K562 (cell line): ENCODE measurements around the gene AP1M2. TPM values are rescaled to one million over a fixed set of nuclear protein-coding genes. Genes with fewer than 3 reads are reported as not detected.

Experiments used
- CHCHD3 ChIP-seq: fragments of 250-450 bp; sonication (Bioruptor Pico); IDR thresholded peaks from 2 replicates; pipeline ENCODE4 v2.1.2; 2022; ENCODE audit warnings: mild to moderate bottlenecking
- FOXP4 ChIP-seq: sonication (generic); formaldehyde crosslinking; IDR thresholded peaks from 2 replicates; pipeline ENCODE4 v1.8.0; 2022; ENCODE audit warnings: mild to moderate bottlenecking, missing genetic modification reagents, borderline replicate concordance
- HMG20B ChIP-seq: fragments of 250-450 bp; sonication (Bioruptor Pico); IDR thresholded peaks from 2 replicates; pipeline ENCODE4 v1.5.0; 2021; ENCODE audit warnings: mild to moderate bottlenecking
- PRPF4 ChIP-seq: fragments of 200-400 bp; formaldehyde crosslinking; IDR thresholded peaks from one replicate; pipeline ENCODE4 v1.6.1; 2017; ENCODE audit warnings: low read length, low read depth, mild to moderate bottlenecking; ENCODE audit not compliant: insufficient read depth, poor library complexity, severe bottlenecking
- STAG1 ChIP-seq: sonication (generic); formaldehyde crosslinking; IDR thresholded peaks from 2 replicates; pipeline ENCODE4 v1.5.0; 2020; ENCODE audit warnings: missing genetic modification reagents, borderline replicate concordance
- TEAD2 ChIP-seq: fragments of 450-650 bp; IDR thresholded peaks from 2 replicates; pipeline ENCODE4 v1.6.1; 2016; ENCODE audit warnings: missing genetic modification characterization, control low read depth, missing compliant biosample characterization
- ZNF699 ChIP-seq: fragments of 250-450 bp; sonication (Bioruptor Pico); IDR thresholded peaks from 2 replicates; pipeline ENCODE4 v1.8.0; 2021; ENCODE audit warnings: mild to moderate bottlenecking, moderate library complexity; ENCODE audit not compliant: insufficient replicate concordance
- polyA plus RNA-seq, 8 experiments: library from polyadenylated mRNA; depleted of rRNA in 4 of 8; stranded (reverse) in 5 of 8; unstranded in 3 of 8; fragments of >200 nt; fragmentation: Nextera tagmentation in 2 of 8; fragmentation: Illumina TruSeq in 1 of 8; extraction: Ambion mirVana in 2 of 8; extraction: Trizol in 1 of 8; gene quantifications; 2 replicates each; pipeline versions ENCODE4 v1.2.1 to v1.2.3, GENCODE V29; 2011 to 2014; ENCODE audit warnings: inconsistent platforms in 1 of 8, missing spikeins in 1 of 8
- total RNA-seq, 7 experiments: library from RNA; depleted of rRNA in 6 of 7; stranded (reverse); fragments of >200 nt in 6 of 7; fragmentation: Illumina TruSeq in 2 of 7; extraction: Trizol in 2 of 7; gene quantifications; 2 replicates each; pipeline versions ENCODE4 v1.2.1 to v1.2.3, GENCODE V29; 2011 to 2021; ENCODE audit warnings: low replicate concordance in 1 of 7
- TF ChIP-seq, protein P1 (sequence below): sonication (generic); formaldehyde crosslinking; IDR thresholded peaks from 2 replicates; pipeline ENCODE4 v1.9.0; 2022; ENCODE audit warnings: mild to moderate bottlenecking, missing genetic modification reagents
- TF ChIP-seq, protein P2 (sequence below), 2 experiments: fragments of 450-650 bp in 1 of 2; sonication (generic) in 1 of 2; formaldehyde crosslinking in 1 of 2; IDR thresholded peaks in 1 of 2; conservative IDR thresholded peaks in 1 of 2; 2 replicates each; pipeline versions ENCODE4 v1.6.1 to v1.8.1; 2016 to 2023; ENCODE audit warnings: mild to moderate bottlenecking in 2 of 2, moderate library complexity in 2 of 2, inconsistent platforms in 1 of 2, missing genetic modification reagents in 1 of 2
- TF ChIP-seq, protein P3 (sequence below), 2 experiments: fragments of 450-650 bp; IDR thresholded peaks; 2 replicates each; pipeline ENCODE4 v1.6.1; 2016
- TF ChIP-seq, protein P4 (sequence below), 2 experiments: fragments of 450-650 bp in 1 of 2; IDR thresholded peaks; 2 replicates each; pipeline ENCODE4 v1.6.1; 2011 to 2017; ENCODE audit warnings: low read depth in 2 of 2, antibody characterized with exemption in 1 of 2, borderline replicate concordance in 1 of 2, low read length in 1 of 2, mild to moderate bottlenecking in 1 of 2, mixed read lengths in 1 of 2; ENCODE audit not compliant: control insufficient read depth in 1 of 2
- TF ChIP-seq, protein P5 (sequence below): fragments of 450-650 bp; IDR thresholded peaks from 2 replicates; pipeline ENCODE4 v1.6.1; 2017; ENCODE audit warnings: mild to moderate bottlenecking, moderate library complexity

AP1M2 gene
- total and polyA plus RNA-seq, 9 of the 15 experiments (the other 6 are each of a cell fraction or from before 2014, with no cell fraction given) = 0.33 to 1.4 (median 0.89) TPM; not detected in 1

- TF ChIP-seq, protein P1, sequence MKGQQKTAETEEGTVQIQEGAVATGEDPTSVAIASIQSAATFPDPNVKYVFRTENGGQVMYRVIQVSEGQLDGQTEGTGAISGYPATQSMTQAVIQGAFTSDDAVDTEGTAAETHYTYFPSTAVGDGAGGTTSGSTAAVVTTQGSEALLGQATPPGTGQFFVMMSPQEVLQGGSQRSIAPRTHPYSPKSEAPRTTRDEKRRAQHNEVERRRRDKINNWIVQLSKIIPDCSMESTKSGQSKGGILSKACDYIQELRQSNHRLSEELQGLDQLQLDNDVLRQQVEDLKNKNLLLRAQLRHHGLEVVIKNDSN (CRISPR knock-in tag) = peak; percentile 76
- TF ChIP-seq ZNF699 (CRISPR knock-in tag) (no peak), TEAD2 (tag) (no peak), STAG1 (CRISPR knock-in tag) (peak; percentile 95), HMG20B (CRISPR knock-in tag) (no peak), CHCHD3 (no peak), FOXP4 (CRISPR knock-in tag) (peak; percentile 51; the same call in 1 of the 2 replicates), PRPF4 (no peak)
- TF ChIP-seq, protein P2, sequence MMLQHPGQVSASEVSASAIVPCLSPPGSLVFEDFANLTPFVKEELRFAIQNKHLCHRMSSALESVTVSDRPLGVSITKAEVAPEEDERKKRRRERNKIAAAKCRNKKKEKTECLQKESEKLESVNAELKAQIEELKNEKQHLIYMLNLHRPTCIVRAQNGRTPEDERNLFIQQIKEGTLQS (IDR thresholded peaks at IDR 0.05) = no peak
- TF ChIP-seq, protein P2 (CRISPR knock-in tag; conservative IDR thresholded peaks at IDR 0.05) = no peak
- TF ChIP-seq, protein P3, sequence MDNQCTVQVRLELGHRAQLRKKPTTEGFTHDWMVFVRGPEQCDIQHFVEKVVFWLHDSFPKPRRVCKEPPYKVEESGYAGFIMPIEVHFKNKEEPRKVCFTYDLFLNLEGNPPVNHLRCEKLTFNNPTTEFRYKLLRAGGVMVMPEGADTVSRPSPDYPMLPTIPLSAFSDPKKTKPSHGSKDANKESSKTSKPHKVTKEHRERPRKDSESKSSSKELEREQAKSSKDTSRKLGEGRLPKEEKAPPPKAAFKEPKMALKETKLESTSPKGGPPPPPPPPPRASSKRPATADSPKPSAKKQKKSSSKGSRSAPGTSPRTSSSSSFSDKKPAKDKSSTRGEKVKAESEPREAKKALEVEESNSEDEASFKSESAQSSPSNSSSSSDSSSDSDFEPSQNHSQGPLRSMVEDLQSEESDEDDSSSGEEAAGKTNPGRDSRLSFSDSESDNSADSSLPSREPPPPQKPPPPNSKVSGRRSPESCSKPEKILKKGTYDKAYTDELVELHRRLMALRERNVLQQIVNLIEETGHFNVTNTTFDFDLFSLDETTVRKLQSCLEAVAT (IDR thresholded peaks at IDR 0.05) = 0 out of 4 replicates have a peak, but pooled peaks of 1 of the 2 experiments have one; percentile 34
- TF ChIP-seq, protein P4, sequence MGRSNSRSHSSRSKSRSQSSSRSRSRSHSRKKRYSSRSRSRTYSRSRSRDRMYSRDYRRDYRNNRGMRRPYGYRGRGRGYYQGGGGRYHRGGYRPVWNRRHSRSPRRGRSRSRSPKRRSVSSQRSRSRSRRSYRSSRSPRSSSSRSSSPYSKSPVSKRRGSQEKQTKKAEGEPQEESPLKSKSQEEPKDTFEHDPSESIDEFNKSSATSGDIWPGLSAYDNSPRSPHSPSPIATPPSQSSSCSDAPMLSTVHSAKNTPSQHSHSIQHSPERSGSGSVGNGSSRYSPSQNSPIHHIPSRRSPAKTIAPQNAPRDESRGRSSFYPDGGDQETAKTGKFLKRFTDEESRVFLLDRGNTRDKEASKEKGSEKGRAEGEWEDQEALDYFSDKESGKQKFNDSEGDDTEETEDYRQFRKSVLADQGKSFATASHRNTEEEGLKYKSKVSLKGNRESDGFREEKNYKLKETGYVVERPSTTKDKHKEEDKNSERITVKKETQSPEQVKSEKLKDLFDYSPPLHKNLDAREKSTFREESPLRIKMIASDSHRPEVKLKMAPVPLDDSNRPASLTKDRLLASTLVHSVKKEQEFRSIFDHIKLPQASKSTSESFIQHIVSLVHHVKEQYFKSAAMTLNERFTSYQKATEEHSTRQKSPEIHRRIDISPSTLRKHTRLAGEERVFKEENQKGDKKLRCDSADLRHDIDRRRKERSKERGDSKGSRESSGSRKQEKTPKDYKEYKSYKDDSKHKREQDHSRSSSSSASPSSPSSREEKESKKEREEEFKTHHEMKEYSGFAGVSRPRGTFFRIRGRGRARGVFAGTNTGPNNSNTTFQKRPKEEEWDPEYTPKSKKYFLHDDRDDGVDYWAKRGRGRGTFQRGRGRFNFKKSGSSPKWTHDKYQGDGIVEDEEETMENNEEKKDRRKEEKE (IDR thresholded peaks at IDR 0.05; ENCODE audit: borderline replicate concordance in 1 of 2, control insufficient read depth in 1 of 2, low read depth in 2 of 2, low read length in 1 of 2) = no peak
- TF ChIP-seq, protein P5, sequence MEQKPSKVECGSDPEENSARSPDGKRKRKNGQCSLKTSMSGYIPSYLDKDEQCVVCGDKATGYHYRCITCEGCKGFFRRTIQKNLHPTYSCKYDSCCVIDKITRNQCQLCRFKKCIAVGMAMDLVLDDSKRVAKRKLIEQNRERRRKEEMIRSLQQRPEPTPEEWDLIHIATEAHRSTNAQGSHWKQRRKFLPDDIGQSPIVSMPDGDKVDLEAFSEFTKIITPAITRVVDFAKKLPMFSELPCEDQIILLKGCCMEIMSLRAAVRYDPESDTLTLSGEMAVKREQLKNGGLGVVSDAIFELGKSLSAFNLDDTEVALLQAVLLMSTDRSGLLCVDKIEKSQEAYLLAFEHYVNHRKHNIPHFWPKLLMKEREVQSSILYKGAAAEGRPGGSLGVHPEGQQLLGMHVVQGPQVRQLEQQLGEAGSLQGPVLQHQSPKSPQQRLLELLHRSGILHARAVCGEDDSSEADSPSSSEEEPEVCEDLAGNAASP = no peak
These were observed 6.0 kb downstream of the AP1M2 start (continued) for GRCh38 chr19:10580979-10581631.
